Vagina (tissue), 2 donors: ENCODE results near the gene ZNF117.
"Not testable (repeated sequence)": the region's sequence is repeated elsewhere in the genome, so short reads cannot be mapped to it uniquely, and the experiment has no call there.

ENCODE experiments used
- POLR2A ChIP-seq, 2 donors: fragments of 450-650 bp; IDR thresholded peaks; one replicate each; pipeline ENCODE4 v1.6.1; 2017; ENCODE audit warnings: antibody characterized with exemption in 2 of 2, mild to moderate bottlenecking in 2 of 2, moderate library complexity in 2 of 2
- POLR2AphosphoS5 ChIP-seq, 2 donors: sonication (generic); formaldehyde crosslinking; IDR thresholded peaks; one replicate each; pipeline ENCODE4 v1.9.0; 2017; ENCODE audit warnings: antibody characterized with exemption in 2 of 2, mild to moderate bottlenecking in 2 of 2, low read depth in 1 of 2; ENCODE audit not compliant: insufficient read depth in 1 of 2
- TF ChIP-seq, protein P1 (sequence below), 3 experiments: fragments of 450-650 bp in 2 of 3; fragments of 200-600 bp in 1 of 3; sonication (generic) in 1 of 3; IDR thresholded peaks; one replicate each; pipeline ENCODE4 v1.5.1; 2017 to 2019; ENCODE audit warnings: antibody characterized with exemption in 3 of 3, mild to moderate bottlenecking in 2 of 3, moderate library complexity in 2 of 3

DNA sequence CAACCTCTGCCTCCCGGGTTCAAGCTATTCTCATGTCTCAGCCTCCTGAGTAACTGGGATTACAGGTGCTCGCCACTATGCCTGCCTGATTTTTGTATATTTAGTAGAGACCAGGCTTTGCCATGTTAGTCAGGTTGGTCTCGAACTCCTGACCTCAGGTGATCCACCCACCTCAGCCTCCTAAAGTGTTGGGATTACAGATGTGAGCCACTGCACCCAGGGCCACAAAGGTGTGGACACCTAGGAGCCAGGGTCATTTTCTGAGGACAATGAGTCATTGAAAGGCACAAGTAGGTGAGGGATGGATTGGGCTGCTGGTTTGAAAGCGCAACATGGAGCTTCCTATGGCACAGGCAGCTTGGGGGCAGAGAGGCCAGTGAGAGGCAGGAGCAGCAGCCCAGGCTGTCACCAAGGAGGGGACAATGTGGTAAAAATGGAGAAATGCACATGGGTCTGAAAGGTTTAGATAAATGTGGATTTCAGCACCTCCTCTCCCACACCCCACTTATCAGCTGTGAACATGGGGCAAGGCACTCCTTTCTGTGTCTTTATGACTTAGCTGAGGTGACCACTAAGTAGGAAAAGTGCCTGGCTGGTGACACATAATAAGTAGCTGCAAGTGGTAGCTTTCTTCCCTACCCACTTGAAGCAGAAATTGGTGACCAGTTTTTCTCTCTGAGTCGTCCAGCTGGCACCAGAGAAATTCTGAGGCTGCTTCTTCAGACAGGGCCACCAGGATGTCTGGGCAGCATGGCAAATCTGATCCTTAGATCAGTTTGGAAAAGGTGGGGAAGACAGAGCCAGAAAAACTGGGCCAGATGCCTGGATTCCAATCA, 46.0 kb downstream of the ZNF117 start:
- TF ChIP-seq, protein P1, sequence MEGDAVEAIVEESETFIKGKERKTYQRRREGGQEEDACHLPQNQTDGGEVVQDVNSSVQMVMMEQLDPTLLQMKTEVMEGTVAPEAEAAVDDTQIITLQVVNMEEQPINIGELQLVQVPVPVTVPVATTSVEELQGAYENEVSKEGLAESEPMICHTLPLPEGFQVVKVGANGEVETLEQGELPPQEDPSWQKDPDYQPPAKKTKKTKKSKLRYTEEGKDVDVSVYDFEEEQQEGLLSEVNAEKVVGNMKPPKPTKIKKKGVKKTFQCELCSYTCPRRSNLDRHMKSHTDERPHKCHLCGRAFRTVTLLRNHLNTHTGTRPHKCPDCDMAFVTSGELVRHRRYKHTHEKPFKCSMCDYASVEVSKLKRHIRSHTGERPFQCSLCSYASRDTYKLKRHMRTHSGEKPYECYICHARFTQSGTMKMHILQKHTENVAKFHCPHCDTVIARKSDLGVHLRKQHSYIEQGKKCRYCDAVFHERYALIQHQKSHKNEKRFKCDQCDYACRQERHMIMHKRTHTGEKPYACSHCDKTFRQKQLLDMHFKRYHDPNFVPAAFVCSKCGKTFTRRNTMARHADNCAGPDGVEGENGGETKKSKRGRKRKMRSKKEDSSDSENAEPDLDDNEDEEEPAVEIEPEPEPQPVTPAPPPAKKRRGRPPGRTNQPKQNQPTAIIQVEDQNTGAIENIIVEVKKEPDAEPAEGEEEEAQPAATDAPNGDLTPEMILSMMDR (IDR thresholded peaks at IDR 0.05), result not testable (repeated sequence)
- not testable (repeated sequence) for TF ChIP-seq POLR2AphosphoS5 (IDR thresholded peaks at IDR 0.05; ENCODE audit: insufficient read depth in 1 of 2, low read depth in 1 of 2); POLR2A (IDR thresholded peaks at IDR 0.05)
